GM19193 (cell line): ENCODE measurements around the gene C19orf81.

Experiments
- POLR2A ChIP-seq: IDR thresholded peaks from 4 replicates; pipeline ENCODE4 v1.6.1; 2011; ENCODE audit not compliant: insufficient read depth, insufficient read length; ENCODE audit errors: extremely low read depth

Gene C19orf81

DNA sequence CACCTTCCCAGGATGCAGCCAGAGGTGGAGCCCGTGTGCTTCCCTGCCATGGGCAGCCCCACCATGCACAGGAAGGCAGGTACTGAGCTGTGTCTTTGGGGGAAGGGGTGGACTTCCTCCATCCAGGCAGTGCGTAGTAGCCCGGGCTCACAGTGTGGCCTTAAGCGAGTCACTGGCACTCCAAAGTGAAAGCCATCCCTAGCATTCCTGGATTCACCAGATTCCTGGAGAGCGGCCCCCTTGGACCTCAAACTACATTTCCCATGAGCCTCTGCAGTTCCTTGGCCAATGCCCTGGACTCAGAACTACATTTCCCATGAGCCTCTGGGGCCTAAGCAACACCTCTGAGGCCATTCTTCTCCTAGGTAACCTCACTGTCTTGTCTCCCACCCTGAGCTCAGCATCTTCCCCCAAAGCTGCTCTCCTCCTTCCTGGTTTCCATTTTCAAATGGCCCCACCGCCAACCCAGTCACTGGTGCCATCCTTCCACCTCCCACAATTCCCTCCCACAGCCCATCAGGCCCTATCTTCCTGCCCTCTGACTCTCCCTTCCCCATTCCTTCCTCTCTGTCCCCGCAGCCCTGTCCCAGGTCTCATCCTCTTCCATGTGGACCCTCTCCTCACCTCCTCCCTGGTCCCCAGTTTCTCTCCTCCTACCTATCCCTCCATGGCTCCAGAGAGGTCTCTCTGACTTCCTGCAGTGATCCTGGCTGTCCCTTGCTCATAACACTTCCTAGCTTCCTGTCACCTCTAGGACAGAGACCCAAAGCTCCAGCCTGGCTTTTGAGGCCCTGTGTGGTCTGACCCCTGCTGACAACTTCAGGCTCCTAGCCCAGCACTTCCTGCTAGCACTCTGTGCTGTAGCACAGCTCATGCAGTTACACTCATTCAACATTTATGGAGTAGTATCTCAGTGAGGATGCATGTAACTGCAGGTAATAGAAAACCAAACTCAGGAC is at the start of gene C19orf81:
Gene C19orf81, plus strand, starts transcription at position 13 of the 959 bp plus-strand sequence. Its CDS starts 0 bp downstream, at position 13.
- TF ChIP-seq POLR2A, result no peak

DNA sequence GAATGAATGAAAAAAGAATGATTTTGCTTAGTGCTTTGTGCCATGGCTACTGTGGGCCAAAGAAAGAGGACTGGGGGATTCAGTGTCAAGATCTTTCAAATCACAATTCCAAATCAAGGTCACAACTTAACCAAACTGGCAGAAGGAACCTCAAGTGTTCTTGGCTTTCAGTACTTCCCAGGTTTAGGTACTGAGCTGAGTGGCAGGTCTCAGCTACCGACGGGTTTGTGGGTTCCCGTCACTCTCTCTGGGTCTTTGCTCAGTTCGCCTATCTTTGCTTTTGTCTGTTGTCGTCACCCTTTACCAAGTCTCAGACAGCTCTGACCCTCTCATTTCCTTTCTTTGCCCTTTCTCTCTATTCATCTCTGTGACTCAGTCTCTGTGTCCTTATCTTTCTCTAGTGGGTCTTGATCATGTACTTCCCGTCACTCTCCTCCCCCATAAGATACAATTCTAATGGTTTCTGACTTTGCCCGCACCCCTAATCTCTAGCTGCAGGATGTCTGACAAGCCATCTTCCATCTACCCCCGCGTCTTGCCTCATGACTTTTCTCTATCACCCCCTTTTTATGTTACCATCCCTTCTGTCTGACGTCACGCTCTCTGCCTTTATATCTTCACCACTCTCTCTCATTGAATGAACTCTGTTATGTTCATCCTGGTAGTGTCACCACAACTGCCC is 47.7 kb upstream of the C19orf81 start:
- TF ChIP-seq POLR2A, result no peak

DNA sequence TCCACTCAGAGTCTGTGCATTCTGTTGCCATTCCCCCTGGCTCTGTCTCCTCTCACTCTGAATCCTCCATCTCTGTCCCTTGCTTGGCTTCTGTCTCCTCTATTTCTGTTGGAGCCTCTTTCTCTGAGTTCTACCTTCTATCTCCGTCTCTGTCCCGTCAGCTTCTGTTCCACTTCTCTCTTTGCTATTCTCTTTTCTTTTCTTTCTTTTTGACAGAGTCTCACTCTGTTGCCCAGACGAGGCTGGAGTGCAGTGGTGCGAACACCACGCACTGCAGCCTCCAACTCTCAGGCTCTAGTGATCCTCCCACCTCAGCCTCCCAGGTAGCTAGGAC is 47.2 kb upstream of the C19orf81 start:
- TF ChIP-seq POLR2A, result no peak

GRCh38 chr19:50602496-50602895 is 46.7 kb upstream of the C19orf81 start:
- TF ChIP-seq POLR2A, result no peak

GRCh38 chr19:50602935-50603334 is 46.3 kb upstream of the C19orf81 start:
- no peak for TF ChIP-seq POLR2A

GRCh38 chr19:50607388-50607787 is 41.9 kb upstream of the C19orf81 start:
- TF ChIP-seq POLR2A, result no peak

DNA sequence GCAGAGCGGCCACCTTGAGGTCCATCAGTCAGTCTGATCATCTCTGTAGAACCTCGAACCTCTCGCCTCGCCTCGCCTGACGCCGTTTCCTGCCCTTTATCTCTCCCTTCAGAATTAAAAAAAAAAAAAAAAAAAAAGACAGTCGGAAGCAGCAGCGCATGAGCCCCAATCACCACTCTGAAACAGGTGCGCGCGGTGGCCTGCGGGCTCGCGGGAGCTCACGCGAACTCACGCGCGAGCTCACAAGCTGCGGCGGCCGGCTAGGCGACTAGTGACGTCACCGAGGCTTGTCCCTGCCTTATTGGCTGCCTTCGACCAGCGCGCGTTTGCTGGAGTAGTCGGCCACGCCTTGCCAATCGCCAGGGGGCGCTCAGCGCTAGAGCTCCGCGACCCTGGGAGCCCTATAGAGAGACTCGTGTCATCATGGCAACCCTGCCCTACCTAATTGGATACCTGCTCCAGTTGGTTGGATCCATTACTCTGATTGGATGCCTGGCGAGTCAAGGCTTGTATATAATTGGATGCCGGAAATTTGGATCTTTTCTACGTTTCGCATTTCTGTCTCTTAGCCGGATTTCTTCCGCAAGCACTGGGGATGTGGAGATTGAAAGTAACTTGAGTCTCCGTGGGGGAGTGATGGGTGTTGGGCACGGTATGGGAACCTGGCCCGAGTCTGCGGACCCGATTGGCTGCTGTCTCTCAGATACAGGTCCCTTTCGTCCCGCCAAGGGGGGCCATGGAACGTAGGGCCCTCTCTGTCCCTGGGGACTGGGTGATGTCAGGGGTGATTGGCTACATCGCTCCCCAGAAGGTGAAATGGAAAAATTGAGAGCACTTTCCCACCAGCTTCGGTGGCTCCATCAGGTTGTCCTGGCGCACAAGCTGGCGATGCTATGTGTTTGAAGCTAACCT is 41.1 kb upstream of the C19orf81 start:
- no peak for TF ChIP-seq POLR2A

DNA sequence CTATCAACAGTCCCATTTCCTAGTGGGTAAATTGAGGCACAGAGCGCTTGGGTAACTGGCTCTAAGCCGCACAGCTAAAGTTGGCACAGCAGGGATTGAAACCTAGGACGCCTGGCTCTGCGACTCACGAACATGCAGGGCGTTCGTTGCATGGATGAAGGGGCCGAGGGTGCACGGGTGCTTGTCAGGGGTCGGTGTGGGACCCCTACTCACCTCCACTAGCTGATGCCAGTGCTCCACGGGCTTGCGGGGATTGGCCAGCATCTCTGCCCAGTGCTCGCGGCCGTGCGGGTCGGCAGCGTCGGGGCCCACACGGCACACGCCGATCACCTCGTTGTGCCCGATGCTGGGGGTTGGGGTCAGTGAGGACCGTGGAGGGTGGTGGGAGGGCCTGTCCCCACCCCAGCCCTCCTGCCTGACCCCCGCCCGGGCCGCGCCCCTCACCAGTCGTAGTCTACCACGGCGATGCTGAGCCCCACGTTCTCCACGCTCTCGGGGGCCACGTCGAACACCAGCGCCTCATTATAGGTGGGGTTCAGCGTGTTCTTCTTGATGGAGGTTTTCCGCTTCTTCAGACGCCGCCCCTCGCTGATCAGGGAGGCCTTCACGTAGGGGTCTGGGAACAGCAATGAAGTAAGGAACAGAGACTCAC is 24.2 kb upstream of the C19orf81 start:
- no peak for TF ChIP-seq POLR2A

DNA sequence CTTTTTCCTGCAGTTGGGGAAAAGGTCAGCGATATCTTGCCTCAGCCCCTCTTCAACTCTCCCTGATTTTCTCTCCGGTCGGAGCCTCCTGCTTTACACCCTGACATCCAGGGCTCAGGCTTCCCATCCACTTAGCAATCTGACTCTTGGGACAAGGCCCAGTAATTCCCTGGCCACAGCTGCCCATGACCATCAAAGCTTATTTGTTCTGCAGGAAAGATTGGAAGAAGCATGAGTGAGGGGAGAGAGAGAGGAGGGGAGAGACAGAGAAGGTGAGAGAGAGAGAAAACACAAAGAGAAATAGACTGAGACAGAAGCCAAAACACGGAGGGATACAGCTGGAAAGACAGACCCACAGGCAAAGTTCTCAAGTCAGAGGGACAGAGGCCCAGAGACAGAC is 23.2 kb upstream of the C19orf81 start:
- TF ChIP-seq POLR2A, result no peak

GRCh38 chr19:50626795-50627194 is 22.4 kb upstream of the C19orf81 start:
- TF ChIP-seq POLR2A, result no peak

- TF ChIP-seq POLR2A, result no peak
Observed at GRCh38 chr19:50628146-50628545, 21.1 kb upstream of the C19orf81 start.

- TF ChIP-seq POLR2A, result no peak
Observed at GRCh38 chr19:50628551-50628950, 20.7 kb upstream of the C19orf81 start.

GRCh38 chr19:50629194-50629593 is 20.1 kb upstream of the C19orf81 start:
- no peak for TF ChIP-seq POLR2A

DNA sequence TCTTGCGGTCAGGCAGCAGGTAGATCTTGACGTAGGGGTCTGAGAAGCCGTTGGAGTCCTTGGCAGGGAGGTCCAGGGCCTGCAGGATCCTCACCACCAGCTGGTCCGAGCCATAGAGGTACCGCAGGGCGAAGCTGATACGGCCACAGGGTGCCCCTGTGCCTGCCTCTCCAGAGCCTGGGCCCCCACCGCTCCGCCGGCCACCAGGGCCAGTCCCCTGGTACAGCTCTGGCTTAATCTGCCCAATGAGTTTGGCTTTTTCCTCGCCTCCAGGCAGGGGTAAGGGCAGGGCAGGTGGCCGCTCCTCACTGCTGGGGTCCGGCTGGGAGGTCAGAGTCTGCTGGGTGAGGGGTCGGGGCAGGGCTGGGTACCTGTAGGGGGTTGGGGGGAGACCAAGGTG is 19.4 kb upstream of the C19orf81 start:
- TF ChIP-seq POLR2A, result no peak
